GM21528 (cell line): ENCODE results near the gene KLHL17.

ENCODE experiments used
- ATAC-seq: cut with Tn5 transposase; IDR thresholded peaks from one replicate; pipeline ENCODE4 v1.9.1; 2021; ENCODE audit warnings: mild to moderate bottlenecking, moderate library complexity; ENCODE audit not compliant: unreplicated experiment, low FRiP score

Gene KLHL17

DNA sequence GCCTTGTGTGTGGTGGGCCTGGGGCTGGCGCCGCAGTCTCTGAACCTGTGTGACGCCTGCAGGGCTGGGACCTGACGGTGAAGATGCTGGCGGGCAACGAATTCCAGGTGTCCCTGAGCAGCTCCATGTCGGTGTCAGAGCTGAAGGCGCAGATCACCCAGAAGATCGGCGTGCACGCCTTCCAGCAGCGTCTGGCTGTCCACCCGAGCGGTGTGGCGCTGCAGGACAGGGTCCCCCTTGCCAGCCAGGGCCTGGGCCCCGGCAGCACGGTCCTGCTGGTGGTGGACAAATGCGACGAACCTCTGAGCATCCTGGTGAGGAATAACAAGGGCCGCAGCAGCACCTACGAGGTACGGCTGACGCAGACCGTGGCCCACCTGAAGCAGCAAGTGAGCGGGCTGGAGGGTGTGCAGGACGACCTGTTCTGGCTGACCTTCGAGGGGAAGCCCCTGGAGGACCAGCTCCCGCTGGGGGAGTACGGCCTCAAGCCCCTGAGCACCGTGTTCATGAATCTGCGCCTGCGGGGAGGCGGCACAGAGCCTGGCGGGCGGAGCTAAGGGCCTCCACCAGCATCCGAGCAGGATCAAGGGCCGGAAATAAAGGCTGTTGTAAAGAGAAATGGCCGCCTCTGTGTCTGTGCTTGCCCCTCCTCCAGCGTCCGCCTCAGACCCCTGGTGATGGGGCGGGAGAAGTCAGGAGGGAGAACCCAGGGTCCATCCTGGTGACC lies 53.7 kb downstream of the KLHL17 start:
- peak; percentile 7 for ATAC-seq

DNA sequence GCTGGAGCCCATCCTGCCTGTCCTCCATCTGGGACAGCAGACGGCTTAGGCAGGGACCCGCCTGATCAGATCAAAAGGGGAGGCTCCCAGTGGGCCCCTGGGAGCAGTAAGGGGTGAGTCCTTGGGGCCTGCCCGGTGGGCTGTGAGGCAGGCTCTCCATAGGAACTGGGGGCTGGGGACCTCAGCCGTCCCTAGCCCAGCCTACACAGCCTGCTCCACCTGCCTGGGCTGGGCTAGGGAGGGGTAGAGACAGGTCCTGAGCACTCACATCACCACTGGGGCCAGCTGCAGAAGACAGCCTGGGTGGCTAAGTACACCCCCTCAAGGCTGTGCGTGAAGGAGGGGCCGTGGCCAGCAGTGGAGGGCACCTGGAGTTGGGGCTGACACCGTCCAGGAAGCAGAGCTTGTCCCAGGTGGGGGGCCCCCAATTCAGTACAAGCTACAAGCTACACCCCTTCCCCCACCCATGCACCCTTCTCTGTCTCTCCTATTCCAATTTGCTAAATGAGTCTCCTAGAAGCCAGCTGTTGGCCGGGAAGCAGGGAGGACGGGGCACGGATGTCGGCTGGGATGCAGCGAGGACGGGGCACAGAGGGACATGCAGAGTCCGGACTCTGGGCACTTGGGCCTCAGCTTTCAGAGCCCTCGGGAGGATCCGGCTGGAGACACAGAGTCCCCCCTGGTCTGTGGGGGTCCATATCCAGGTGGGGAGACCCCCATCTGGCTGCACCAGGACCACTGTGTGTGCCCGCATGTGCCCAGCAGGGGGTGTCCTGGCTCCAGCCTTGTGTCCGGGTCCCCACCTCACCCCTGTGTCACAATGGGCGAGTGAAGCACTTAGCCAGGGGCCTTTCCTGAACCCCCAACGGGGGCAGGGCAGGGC lies 54.7 kb downstream of the KLHL17 start:
- no peak for ATAC-seq
